ENCODE results near the gene FLACC1.

FLACC1 gene
- total RNA-seq = 3.7 to 5.2 (median 5.0) reads per million in 3 donors

DNA sequence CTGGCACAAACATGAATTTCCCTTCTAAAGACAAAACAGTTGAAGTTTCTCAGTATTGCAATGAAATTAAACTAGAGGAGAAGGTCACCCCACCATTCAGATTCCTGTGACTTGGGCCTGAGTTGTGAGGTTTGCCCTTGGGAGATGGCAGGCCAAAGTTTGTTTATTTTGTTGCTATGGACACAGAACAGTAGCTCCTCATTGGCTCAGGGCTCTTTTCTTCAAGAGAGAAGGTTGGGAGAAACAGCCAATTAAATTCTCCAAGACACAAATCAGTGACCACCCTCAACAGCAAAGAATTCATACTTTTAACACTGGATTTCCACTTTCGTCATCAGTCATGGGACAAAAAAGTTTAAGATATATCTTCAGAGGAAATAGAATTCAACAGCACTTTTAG lies at the start of gene FLACC1:
Gene FLACC1 (minus strand): TSS at position 125 of the 400 bp plus-strand sequence. CDS start 5,941 bp downstream, outside the sequence.
- Histone ChIP-seq H3K4me3 (ENCODE audit: insufficient read depth, low read depth, low read length, poor library complexity, severe bottlenecking) (no peak within 1 kb of the TSS), H3K27ac (ENCODE audit: insufficient read depth, low read length, poor library complexity, severe bottlenecking) (no peak within 1 kb of the TSS), H3K27me3 (replicated peaks; ENCODE audit: control insufficient read depth, insufficient read depth, low read length, poor library complexity, severe bottlenecking) (no peaks in the 10 kb centered on the region), H3K36me3 (ENCODE audit: control insufficient read depth, insufficient read depth, low read length) (no peaks in the 10 kb centered on the region), H3K9me3 (ENCODE audit: control insufficient read depth, low read length) (no peaks in the 10 kb centered on the region), H3K4me1 (ENCODE audit: control insufficient read depth, insufficient read depth, low read length, poor library complexity, severe bottlenecking) (peaks cover 5% of the 10 kb centered on the region)
- DNase-seq = no peak

DNA sequence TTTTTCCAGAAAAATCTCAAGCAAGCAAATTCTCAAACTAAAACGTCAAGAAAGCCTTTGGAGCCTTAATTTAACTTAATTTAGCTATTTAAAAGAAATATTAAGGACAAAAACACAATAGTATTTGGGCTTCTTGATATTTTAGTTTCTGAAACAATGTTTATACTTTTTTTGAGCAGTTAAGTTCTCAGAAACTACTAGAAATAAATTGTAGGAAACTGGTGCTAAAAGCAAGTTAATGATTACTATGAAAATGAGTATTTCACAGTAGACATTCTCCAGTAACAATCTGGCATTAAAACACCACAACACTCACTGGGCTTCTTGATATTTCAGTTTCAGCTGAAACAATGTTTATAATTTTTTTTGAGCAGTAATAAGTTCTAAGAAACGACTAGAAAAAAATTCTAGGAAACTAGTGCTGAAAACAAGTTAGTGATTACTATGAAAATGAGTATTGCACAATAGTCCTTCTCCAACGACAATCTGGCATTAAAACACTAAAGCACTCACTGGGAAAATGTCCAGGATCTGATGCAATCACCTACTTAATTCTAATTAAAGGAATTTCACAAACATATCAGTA lies 49.0 kb upstream of the FLACC1 start:
- H3K36me3 ChIP-seq (ENCODE audit: control insufficient read depth, insufficient read depth, low read length) = peaks cover 3% of the 10 kb centered on the region
- DNase-seq = no peak
- H3K9me3 ChIP-seq (ENCODE audit: control insufficient read depth, low read length) = no peaks in the 10 kb centered on the region
- no peaks in the 10 kb centered on the region for H3K4me1 ChIP-seq (ENCODE audit: control insufficient read depth, insufficient read depth, low read length, poor library complexity, severe bottlenecking)
- H3K4me3 ChIP-seq (ENCODE audit: insufficient read depth, low read depth, low read length, poor library complexity, severe bottlenecking) = no peak overlapping the region
- no peak overlapping the region for H3K27ac ChIP-seq (ENCODE audit: insufficient read depth, low read length, poor library complexity, severe bottlenecking)
- no peaks in the 10 kb centered on the region for H3K27me3 ChIP-seq (replicated peaks; ENCODE audit: control insufficient read depth, insufficient read depth, low read length, poor library complexity, severe bottlenecking)

GRCh38 chr2:201404699-201405280 lies 47.6 kb upstream of the FLACC1 start:
- H3K27me3 ChIP-seq (replicated peaks; ENCODE audit: control insufficient read depth, insufficient read depth, low read length, poor library complexity, severe bottlenecking) = no peaks in the 10 kb centered on the region
- H3K4me3 ChIP-seq (ENCODE audit: insufficient read depth, low read depth, low read length, poor library complexity, severe bottlenecking) = no peak overlapping the region
- no peaks in the 10 kb centered on the region for H3K4me1 ChIP-seq (ENCODE audit: control insufficient read depth, insufficient read depth, low read length, poor library complexity, severe bottlenecking)
- no peak overlapping the region for H3K27ac ChIP-seq (ENCODE audit: insufficient read depth, low read length, poor library complexity, severe bottlenecking)
- no peak for DNase-seq
- no peaks in the 10 kb centered on the region for H3K9me3 ChIP-seq (ENCODE audit: control insufficient read depth, low read length)
- peaks cover 9% of the 10 kb centered on the region for H3K36me3 ChIP-seq (ENCODE audit: control insufficient read depth, insufficient read depth, low read length)

GRCh38 chr2:201403880-201404279 lies 46.7 kb upstream of the FLACC1 start:
- Histone ChIP-seq H3K36me3 (ENCODE audit: control insufficient read depth, insufficient read depth, low read length) (peaks cover 18% of the 10 kb centered on the region), H3K4me3 (ENCODE audit: insufficient read depth, low read depth, low read length, poor library complexity, severe bottlenecking) (no peak overlapping the region), H3K27ac (ENCODE audit: insufficient read depth, low read length, poor library complexity, severe bottlenecking) (no peak overlapping the region), H3K27me3 (replicated peaks; ENCODE audit: control insufficient read depth, insufficient read depth, low read length, poor library complexity, severe bottlenecking) (no peaks in the 10 kb centered on the region), H3K9me3 (ENCODE audit: control insufficient read depth, low read length) (no peaks in the 10 kb centered on the region), H3K4me1 (ENCODE audit: control insufficient read depth, insufficient read depth, low read length, poor library complexity, severe bottlenecking) (no peaks in the 10 kb centered on the region)
- DNase-seq = no peak

DNA sequence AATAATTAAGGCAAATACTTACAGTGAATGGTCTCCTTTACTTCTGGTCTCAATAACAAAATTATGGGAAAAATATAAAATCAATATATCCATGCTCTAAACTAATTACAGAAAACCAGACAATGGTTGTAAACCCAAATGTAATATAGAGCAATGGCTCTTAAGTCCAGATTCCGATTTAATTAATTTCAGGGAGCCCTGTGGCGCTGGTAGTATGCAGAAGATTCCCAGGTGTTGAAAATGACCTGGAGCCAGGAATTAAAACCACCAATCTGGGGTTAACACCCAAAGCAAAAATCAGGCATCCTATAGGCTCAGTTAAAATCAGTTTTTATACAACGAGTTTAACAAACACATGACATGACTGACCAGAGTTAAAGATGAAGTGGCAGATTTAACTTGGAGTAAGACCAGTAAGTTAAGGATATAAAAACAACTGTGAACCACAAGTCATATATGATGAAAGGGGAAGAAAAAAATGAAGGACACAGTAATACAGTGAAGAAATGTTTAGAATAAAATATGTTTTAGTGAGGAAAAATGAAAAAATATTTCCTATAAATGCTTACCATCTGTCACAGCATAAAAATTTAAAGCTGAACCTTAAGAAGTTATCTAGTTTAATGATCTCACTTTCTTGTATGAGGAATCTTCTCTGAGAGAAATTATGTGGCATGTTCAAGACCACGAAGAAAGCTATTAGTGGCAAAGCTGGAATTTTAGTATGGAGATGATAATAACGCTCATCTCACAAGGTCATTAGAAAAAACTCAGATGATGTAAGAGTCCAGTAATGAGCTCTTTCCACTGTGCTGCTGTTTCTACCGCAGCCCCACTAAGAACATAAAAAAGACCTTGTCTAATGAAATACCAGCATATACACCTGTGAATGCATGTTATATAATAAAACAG lies 45.8 kb upstream of the FLACC1 start:
- peaks cover 23% of the 10 kb centered on the region for H3K36me3 ChIP-seq (ENCODE audit: control insufficient read depth, insufficient read depth, low read length)
- no peak for DNase-seq
- no peaks in the 10 kb centered on the region for H3K9me3 ChIP-seq (ENCODE audit: control insufficient read depth, low read length)

DNA sequence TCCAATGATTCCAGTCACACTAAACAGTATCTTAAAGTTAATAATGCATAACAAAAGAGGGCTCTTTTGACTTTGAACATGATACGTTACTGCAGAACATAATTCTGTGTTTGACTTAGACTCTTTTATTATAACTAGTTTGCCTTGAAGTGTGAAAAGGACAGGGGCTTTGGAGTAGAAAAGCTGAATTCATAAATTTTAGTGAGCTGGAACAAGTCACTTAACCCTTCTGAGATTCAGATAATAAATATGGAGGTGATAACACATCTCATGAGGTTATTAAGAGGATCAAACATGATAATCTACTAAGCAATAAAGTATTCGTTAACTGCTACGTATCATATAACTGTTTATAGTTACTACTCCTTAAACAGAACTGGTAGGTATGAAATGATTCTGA lies 44.7 kb upstream of the FLACC1 start:
- Histone ChIP-seq H3K36me3 (ENCODE audit: control insufficient read depth, insufficient read depth, low read length) (peaks cover 34% of the 10 kb centered on the region), H3K4me3 (ENCODE audit: insufficient read depth, low read depth, low read length, poor library complexity, severe bottlenecking) (no peak overlapping the region), H3K4me1 (ENCODE audit: control insufficient read depth, insufficient read depth, low read length, poor library complexity, severe bottlenecking) (no peaks in the 10 kb centered on the region)

More for the DNA sequence above, 45.8 kb upstream of the FLACC1 start:
- no peak overlapping the region for H3K27ac ChIP-seq (ENCODE audit: insufficient read depth, low read length, poor library complexity, severe bottlenecking)
- no peaks in the 10 kb centered on the region for H3K27me3 ChIP-seq (replicated peaks; ENCODE audit: control insufficient read depth, insufficient read depth, low read length, poor library complexity, severe bottlenecking)
- H3K4me1 ChIP-seq (ENCODE audit: control insufficient read depth, insufficient read depth, low read length, poor library complexity, severe bottlenecking) = no peaks in the 10 kb centered on the region
- H3K4me3 ChIP-seq (ENCODE audit: insufficient read depth, low read depth, low read length, poor library complexity, severe bottlenecking) = no peak overlapping the region

DNA sequence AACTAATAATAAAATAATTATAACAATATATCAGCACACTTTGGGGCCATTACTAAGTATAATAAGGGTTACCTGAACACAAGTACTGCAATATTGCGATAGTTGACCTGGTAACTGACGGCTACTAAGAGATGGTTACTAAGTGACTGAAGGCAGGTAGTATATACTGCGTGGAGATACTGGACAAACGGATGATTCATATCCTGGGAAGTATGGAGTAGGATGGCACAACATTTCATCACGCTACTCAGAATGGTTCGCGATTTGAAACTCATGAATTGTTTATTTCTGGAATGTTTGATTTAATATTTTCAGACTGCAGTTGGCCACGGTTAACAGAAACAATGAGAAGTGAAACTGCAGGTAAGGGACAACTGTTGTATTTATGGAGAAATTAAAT lies 39.5 kb upstream of the FLACC1 start:
- Histone ChIP-seq H3K4me1 (ENCODE audit: control insufficient read depth, insufficient read depth, low read length, poor library complexity, severe bottlenecking) (no peaks in the 10 kb centered on the region), H3K27me3 (replicated peaks; ENCODE audit: control insufficient read depth, insufficient read depth, low read length, poor library complexity, severe bottlenecking) (no peaks in the 10 kb centered on the region), H3K9me3 (ENCODE audit: control insufficient read depth, low read length) (no peaks in the 10 kb centered on the region), H3K4me3 (ENCODE audit: insufficient read depth, low read depth, low read length, poor library complexity, severe bottlenecking) (no peak overlapping the region), H3K36me3 (ENCODE audit: control insufficient read depth, insufficient read depth, low read length) (peaks cover 61% of the 10 kb centered on the region), H3K27ac (ENCODE audit: insufficient read depth, low read length, poor library complexity, severe bottlenecking) (no peak overlapping the region)
- no peak for DNase-seq

More for the DNA sequence above, 44.7 kb upstream of the FLACC1 start:
- no peak overlapping the region for H3K27ac ChIP-seq (ENCODE audit: insufficient read depth, low read length, poor library complexity, severe bottlenecking)
- DNase-seq = no peak
- no peaks in the 10 kb centered on the region for H3K27me3 ChIP-seq (replicated peaks; ENCODE audit: control insufficient read depth, insufficient read depth, low read length, poor library complexity, severe bottlenecking)
- H3K9me3 ChIP-seq (ENCODE audit: control insufficient read depth, low read length) = no peaks in the 10 kb centered on the region

- peaks cover 74% of the 10 kb centered on the region for H3K36me3 ChIP-seq (ENCODE audit: control insufficient read depth, insufficient read depth, low read length)
- H3K9me3 ChIP-seq (ENCODE audit: control insufficient read depth, low read length) = no peaks in the 10 kb centered on the region
- H3K4me3 ChIP-seq (ENCODE audit: insufficient read depth, low read depth, low read length, poor library complexity, severe bottlenecking) = no peak overlapping the region
- H3K27me3 ChIP-seq (replicated peaks; ENCODE audit: control insufficient read depth, insufficient read depth, low read length, poor library complexity, severe bottlenecking) = no peaks in the 10 kb centered on the region
- H3K4me1 ChIP-seq (ENCODE audit: control insufficient read depth, insufficient read depth, low read length, poor library complexity, severe bottlenecking) = no peaks in the 10 kb centered on the region
- no peak overlapping the region for H3K27ac ChIP-seq (ENCODE audit: insufficient read depth, low read length, poor library complexity, severe bottlenecking)
- DNase-seq = no peak
Measured at GRCh38 chr2:201383136-201383535, 26.0 kb upstream of the FLACC1 start.

DNA sequence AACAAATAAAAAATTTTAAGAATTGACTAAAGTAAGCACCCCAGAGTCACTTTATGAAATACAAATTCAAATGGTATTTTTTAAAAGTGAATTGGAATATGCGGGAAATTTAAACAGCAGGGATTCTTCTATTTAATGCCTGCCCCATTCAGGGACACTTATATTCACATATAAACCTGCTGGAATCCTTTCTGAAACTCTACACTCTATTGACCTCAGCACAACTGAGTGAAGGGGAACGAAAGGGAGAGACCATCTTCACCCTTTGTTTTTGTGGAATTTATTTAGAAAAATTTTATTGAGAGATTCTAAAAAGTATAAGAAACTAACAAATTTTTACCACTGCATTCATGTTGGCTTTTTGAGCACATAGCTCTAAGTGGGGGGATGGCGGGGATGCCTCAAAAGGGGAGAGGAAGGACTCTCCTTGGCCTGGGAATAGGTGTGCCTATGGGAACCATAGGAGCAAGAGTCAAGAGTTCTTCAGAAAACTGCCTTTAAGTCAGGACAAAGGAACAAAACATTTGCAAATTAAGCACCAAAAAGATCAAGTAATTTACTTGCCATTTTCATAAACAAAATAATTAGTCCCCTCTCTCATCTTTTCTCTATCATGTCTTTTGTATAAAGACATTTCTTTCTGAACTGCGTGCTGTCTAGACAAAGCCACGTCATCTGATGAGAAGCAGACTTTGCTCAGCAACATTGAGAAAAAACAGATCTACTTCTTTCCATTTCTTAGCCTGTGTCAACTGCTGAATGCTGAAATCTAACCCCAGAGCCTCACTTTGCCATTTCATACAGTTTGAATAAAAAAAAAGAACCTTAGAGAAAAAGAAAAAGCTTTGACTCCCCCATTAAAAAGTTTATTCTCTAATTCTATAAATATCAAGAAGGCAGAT lies 21.6 kb upstream of the FLACC1 start:
- H3K36me3 ChIP-seq (ENCODE audit: control insufficient read depth, insufficient read depth, low read length) = peaks cover 33% of the 10 kb centered on the region
- no peaks in the 10 kb centered on the region for H3K27me3 ChIP-seq (replicated peaks; ENCODE audit: control insufficient read depth, insufficient read depth, low read length, poor library complexity, severe bottlenecking)
- H3K27ac ChIP-seq (ENCODE audit: insufficient read depth, low read length, poor library complexity, severe bottlenecking) = no peak overlapping the region
- H3K9me3 ChIP-seq (ENCODE audit: control insufficient read depth, low read length) = no peaks in the 10 kb centered on the region
- no peaks in the 10 kb centered on the region for H3K4me1 ChIP-seq (ENCODE audit: control insufficient read depth, insufficient read depth, low read length, poor library complexity, severe bottlenecking)
- H3K4me3 ChIP-seq (ENCODE audit: insufficient read depth, low read depth, low read length, poor library complexity, severe bottlenecking) = no peak overlapping the region
- no peak for DNase-seq

Measured in effector memory CD4-positive, alpha-beta T cell (primary cell).